HEK293 (cell line): ENCODE measurements around the gene DSP.

Experiments used
- CTCF ChIA-PET: fragments of 350-600 bp; formaldehyde crosslinking; extraction: SDS; loops from one replicate; lab custom pipeline; 2021; ENCODE audit warnings: antibody characterized with exemption; lab: Yijun Ruan, JAX
- POLR2A ChIA-PET: fragments of 300-600 bp; formaldehyde crosslinking; extraction: SDS; loops from one replicate; lab custom pipeline; 2020; ENCODE audit warnings: antibody characterized with exemption, inconsistent platforms; lab: Yijun Ruan, JAX
- H3K27ac ChIP-seq: fragments of 200-500 bp; sonication (Bioruptor generic); 2 replicates; pipeline ENCODE4 v1.5.1; 2014; ENCODE audit warnings: low read depth, low read length, control low read depth, inconsistent platforms; ENCODE audit errors: extremely low read depth
- H3K36me3 ChIP-seq, 2 experiments: fragments of 200-500 bp in 1 of 2; sonication (Bioruptor generic) in 1 of 2; 1 replicate in 1 of 2; 2 replicates in 1 of 2; pipeline ENCODE4 v1.5.1; 2014 to 2017; ENCODE audit warnings: inconsistent platforms in 2 of 2, low read length in 2 of 2; ENCODE audit not compliant: control insufficient read depth in 2 of 2, insufficient read depth in 1 of 2
- H3K4me1 ChIP-seq: fragments of 200-500 bp; sonication (Bioruptor generic); 2 replicates; pipeline ENCODE4 v1.5.1; 2014; ENCODE audit warnings: mild to moderate bottlenecking, low read length, inconsistent platforms; ENCODE audit not compliant: control insufficient read depth, insufficient read depth
- H3K4me3 ChIP-seq: 2 replicates; pipeline ENCODE4 v1.5.1; 2011; ENCODE audit warnings: low read depth, mild to moderate bottlenecking, control low read depth, low read length, moderate library complexity
- H3K9me3 ChIP-seq: fragments of 200-500 bp; sonication (Bioruptor generic); 2 replicates; pipeline ENCODE4 v1.5.1; 2014; ENCODE audit warnings: low read depth, low read length, inconsistent platforms; ENCODE audit not compliant: control insufficient read depth, insufficient read depth
- GLIS1 ChIP-seq: fragments of 450-650 bp; formaldehyde crosslinking; IDR thresholded peaks from 2 replicates; pipeline ENCODE4 v1.5.1; 2016; ENCODE audit warnings: missing biosample characterization, missing genetic modification characterization
- REPIN1 ChIP-seq: fragments of 450-650 bp; formaldehyde crosslinking; IDR thresholded peaks from 2 replicates; pipeline ENCODE4 v1.5.1; 2017; ENCODE audit warnings: missing biosample characterization, missing genetic modification characterization, low read depth
- TCF7L2 ChIP-seq: IDR thresholded peaks from 2 replicates; pipeline ENCODE4 v1.6.1; 2011; ENCODE audit warnings: low read depth, mild to moderate bottlenecking, inconsistent platforms, low read length, moderate library complexity, borderline replicate concordance
- TRIM28 ChIP-seq: IDR thresholded peaks from 2 replicates; pipeline ENCODE4 v1.6.1; 2011; ENCODE audit warnings: low read length, control low read depth, borderline replicate concordance
- ZBTB48 ChIP-seq: fragments of 450-650 bp; formaldehyde crosslinking; IDR thresholded peaks from 2 replicates; pipeline ENCODE4 v1.5.1; 2016; ENCODE audit warnings: missing biosample characterization, missing genetic modification characterization
- ZIC2 ChIP-seq: fragments of 450-650 bp; formaldehyde crosslinking; IDR thresholded peaks from 2 replicates; pipeline ENCODE4 v1.5.1; 2016; ENCODE audit warnings: missing biosample characterization, missing genetic modification characterization
- ZNF121 ChIP-seq: fragments of 450-650 bp; formaldehyde crosslinking; IDR thresholded peaks from 2 replicates; pipeline ENCODE4 v1.5.1; 2016; ENCODE audit warnings: missing biosample characterization, missing genetic modification characterization
- ZNF133 ChIP-seq: fragments of 450-650 bp; formaldehyde crosslinking; IDR thresholded peaks from 2 replicates; pipeline ENCODE4 v1.5.1; 2016; ENCODE audit warnings: missing biosample characterization, missing genetic modification characterization
- ZNF146 ChIP-seq: fragments of 450-650 bp; formaldehyde crosslinking; IDR thresholded peaks from 2 replicates; pipeline ENCODE4 v1.5.1; 2016; ENCODE audit warnings: missing biosample characterization, missing genetic modification characterization
- ZNF221 ChIP-seq: fragments of 450-650 bp; formaldehyde crosslinking; IDR thresholded peaks from 2 replicates; pipeline ENCODE4 v1.5.1; 2017; ENCODE audit warnings: missing biosample characterization, missing genetic modification characterization, borderline replicate concordance
- ZNF223 ChIP-seq: fragments of 450-650 bp; formaldehyde crosslinking; IDR thresholded peaks from 2 replicates; pipeline ENCODE4 v1.5.1; 2016; ENCODE audit warnings: missing biosample characterization, missing genetic modification characterization
- ZNF366 ChIP-seq: fragments of 450-650 bp; formaldehyde crosslinking; conservative IDR thresholded peaks from 2 replicates; pipeline ENCODE4 v1.5.1; 2016; ENCODE audit warnings: missing biosample characterization, missing genetic modification characterization
- ZNF530 ChIP-seq: fragments of 450-650 bp; formaldehyde crosslinking; IDR thresholded peaks from 2 replicates; pipeline ENCODE4 v1.5.1; 2016; ENCODE audit warnings: low read depth, missing biosample characterization, missing genetic modification characterization
- ZNF560 ChIP-seq: fragments of 450-650 bp; formaldehyde crosslinking; IDR thresholded peaks from 2 replicates; pipeline ENCODE4 v1.5.1; 2017; ENCODE audit warnings: missing biosample characterization, missing genetic modification characterization, borderline replicate concordance
- ZNF600 ChIP-seq: fragments of 450-650 bp; formaldehyde crosslinking; IDR thresholded peaks from 2 replicates; pipeline ENCODE4 v1.5.1; 2016; ENCODE audit warnings: missing biosample characterization, missing genetic modification characterization
- ZNF768 ChIP-seq: fragments of 450-650 bp; formaldehyde crosslinking; IDR thresholded peaks from 2 replicates; pipeline ENCODE4 v1.5.1; 2018; ENCODE audit warnings: missing biosample characterization, mild to moderate bottlenecking, missing genetic modification characterization
- ZNF776 ChIP-seq: fragments of 450-650 bp; formaldehyde crosslinking; IDR thresholded peaks from 2 replicates; pipeline ENCODE4 v1.5.0; 2017; ENCODE audit warnings: missing biosample characterization, missing genetic modification characterization, borderline replicate concordance
- ZNF777 ChIP-seq: fragments of 450-650 bp; formaldehyde crosslinking; IDR thresholded peaks from 2 replicates; pipeline ENCODE4 v1.5.1; 2017; ENCODE audit warnings: missing biosample characterization, missing genetic modification characterization, borderline replicate concordance
- ZNF791 ChIP-seq: fragments of 450-650 bp; formaldehyde crosslinking; IDR thresholded peaks from 2 replicates; pipeline ENCODE4 v1.5.1; 2016; ENCODE audit warnings: missing biosample characterization, missing genetic modification characterization
- TF ChIP-seq, protein P1 (sequence below): fragments of 450-650 bp; formaldehyde crosslinking; IDR thresholded peaks from 2 replicates; pipeline ENCODE4 v1.5.1; 2016; ENCODE audit warnings: missing biosample characterization, missing genetic modification characterization, borderline replicate concordance
- TF ChIP-seq, protein P2 (sequence below): fragments of 450-650 bp; formaldehyde crosslinking; IDR thresholded peaks from 2 replicates; pipeline ENCODE4 v1.5.1; 2016; ENCODE audit warnings: missing biosample characterization, missing genetic modification characterization
- TF ChIP-seq, protein P3 (sequence below): fragments of 450-650 bp; formaldehyde crosslinking; IDR thresholded peaks from 2 replicates; pipeline ENCODE4 v1.5.1; 2016; ENCODE audit warnings: missing biosample characterization, missing genetic modification characterization
- TF ChIP-seq, protein P4 (sequence below): fragments of 450-650 bp; formaldehyde crosslinking; IDR thresholded peaks from 2 replicates; pipeline ENCODE4 v1.5.1; 2016; ENCODE audit warnings: missing biosample characterization, missing genetic modification characterization

The DSP gene

DNA sequence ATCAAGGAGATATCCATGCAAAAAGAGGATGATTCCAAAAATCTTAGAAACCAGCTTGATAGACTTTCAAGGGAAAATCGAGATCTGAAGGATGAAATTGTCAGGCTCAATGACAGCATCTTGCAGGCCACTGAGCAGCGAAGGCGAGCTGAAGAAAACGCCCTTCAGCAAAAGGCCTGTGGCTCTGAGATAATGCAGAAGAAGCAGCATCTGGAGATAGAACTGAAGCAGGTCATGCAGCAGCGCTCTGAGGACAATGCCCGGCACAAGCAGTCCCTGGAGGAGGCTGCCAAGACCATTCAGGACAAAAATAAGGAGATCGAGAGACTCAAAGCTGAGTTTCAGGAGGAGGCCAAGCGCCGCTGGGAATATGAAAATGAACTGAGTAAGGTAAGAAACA is 38.4 kb downstream of the DSP start:
- Histone ChIP-seq H3K9me3 (no peaks in the 10 kb centered on the region; the same call in 1 of the 2 replicates), H3K4me3 (no peak overlapping the region), H3K36me3 (peaks cover 76 to 97% of the 10 kb centered on the region in 2 experiments), H3K27ac (no peak overlapping the region), H3K4me1 (no peaks in the 10 kb centered on the region)
- CTCF ChIA-PET: interaction anchor here (0.5 to 1.8 kb wide), 3 partner anchors 8 to 305 kb away, joined by 3 to 5 read pairs (median 4); partner anchors contain the start of gene SNRNP48
- TF ChIP-seq ZNF600 (no peak), ZNF768 (no peak), ZNF776 (tag by site-specific recombination) (no peak), ZNF223 (tag by site-specific recombination) (no peak), ZNF146 (no peak), ZNF777 (tag by site-specific recombination) (no peak), ZBTB48 (no peak), GLIS1 (no peak), ZNF560 (no peak), ZNF530 (tag by site-specific recombination) (no peak), ZNF366 (tag by site-specific recombination) (no peak)
- POLR2A ChIA-PET: interaction anchor here (1.0 to 3.2 kb wide), 3 partner anchors 9 to 190 kb away, joined by 4 to 11 read pairs (median 5); partner anchors contain the start of genes CAGE1, RIOK1 and SNRNP48

DNA sequence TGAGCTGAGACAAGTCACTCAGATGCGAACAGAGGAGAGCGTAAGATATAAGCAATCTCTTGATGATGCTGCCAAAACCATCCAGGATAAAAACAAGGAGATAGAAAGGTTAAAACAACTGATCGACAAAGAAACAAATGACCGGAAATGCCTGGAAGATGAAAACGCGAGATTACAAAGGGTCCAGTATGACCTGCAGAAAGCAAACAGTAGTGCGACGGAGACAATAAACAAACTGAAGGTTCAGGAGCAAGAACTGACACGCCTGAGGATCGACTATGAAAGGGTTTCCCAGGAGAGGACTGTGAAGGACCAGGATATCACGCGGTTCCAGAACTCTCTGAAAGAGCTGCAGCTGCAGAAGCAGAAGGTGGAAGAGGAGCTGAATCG is 39.1 kb downstream of the DSP start:
- peaks cover 69 to 97% of the 10 kb centered on the region in 2 experiments for H3K36me3 ChIP-seq
- H3K27ac ChIP-seq: no peak overlapping the region
- no peak overlapping the region for H3K4me3 ChIP-seq
- POLR2A ChIA-PET: interaction anchor here (1.0 to 3.2 kb wide), 3 partner anchors 8 to 191 kb away, joined by 4 to 11 read pairs (median 5); partner anchors contain the start of genes CAGE1, RIOK1 and SNRNP48
- no peaks in the 10 kb centered on the region; the same call in 1 of the 2 replicates for H3K9me3 ChIP-seq
- CTCF ChIA-PET: interaction anchor here (1.8 kb wide), 1 partner anchor 305 kb away, joined by 4 read pairs; no protein-coding TSS in a partner anchor
- no peaks in the 10 kb centered on the region for H3K4me1 ChIP-seq
- TF ChIP-seq REPIN1 (tag by site-specific recombination): no peak
- no peak for TF ChIP-seq TCF7L2
- TF ChIP-seq, protein P1, sequence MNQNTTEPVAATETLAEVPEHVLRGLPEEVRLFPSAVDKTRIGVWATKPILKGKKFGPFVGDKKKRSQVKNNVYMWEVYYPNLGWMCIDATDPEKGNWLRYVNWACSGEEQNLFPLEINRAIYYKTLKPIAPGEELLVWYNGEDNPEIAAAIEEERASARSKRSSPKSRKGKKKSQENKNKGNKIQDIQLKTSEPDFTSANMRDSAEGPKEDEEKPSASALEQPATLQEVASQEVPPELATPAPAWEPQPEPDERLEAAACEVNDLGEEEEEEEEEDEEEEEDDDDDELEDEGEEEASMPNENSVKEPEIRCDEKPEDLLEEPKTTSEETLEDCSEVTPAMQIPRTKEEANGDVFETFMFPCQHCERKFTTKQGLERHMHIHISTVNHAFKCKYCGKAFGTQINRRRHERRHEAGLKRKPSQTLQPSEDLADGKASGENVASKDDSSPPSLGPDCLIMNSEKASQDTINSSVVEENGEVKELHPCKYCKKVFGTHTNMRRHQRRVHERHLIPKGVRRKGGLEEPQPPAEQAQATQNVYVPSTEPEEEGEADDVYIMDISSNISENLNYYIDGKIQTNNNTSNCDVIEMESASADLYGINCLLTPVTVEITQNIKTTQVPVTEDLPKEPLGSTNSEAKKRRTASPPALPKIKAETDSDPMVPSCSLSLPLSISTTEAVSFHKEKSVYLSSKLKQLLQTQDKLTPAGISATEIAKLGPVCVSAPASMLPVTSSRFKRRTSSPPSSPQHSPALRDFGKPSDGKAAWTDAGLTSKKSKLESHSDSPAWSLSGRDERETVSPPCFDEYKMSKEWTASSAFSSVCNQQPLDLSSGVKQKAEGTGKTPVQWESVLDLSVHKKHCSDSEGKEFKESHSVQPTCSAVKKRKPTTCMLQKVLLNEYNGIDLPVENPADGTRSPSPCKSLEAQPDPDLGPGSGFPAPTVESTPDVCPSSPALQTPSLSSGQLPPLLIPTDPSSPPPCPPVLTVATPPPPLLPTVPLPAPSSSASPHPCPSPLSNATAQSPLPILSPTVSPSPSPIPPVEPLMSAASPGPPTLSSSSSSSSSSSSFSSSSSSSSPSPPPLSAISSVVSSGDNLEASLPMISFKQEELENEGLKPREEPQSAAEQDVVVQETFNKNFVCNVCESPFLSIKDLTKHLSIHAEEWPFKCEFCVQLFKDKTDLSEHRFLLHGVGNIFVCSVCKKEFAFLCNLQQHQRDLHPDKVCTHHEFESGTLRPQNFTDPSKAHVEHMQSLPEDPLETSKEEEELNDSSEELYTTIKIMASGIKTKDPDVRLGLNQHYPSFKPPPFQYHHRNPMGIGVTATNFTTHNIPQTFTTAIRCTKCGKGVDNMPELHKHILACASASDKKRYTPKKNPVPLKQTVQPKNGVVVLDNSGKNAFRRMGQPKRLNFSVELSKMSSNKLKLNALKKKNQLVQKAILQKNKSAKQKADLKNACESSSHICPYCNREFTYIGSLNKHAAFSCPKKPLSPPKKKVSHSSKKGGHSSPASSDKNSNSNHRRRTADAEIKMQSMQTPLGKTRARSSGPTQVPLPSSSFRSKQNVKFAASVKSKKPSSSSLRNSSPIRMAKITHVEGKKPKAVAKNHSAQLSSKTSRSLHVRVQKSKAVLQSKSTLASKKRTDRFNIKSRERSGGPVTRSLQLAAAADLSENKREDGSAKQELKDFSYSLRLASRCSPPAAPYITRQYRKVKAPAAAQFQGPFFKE (tag by site-specific recombination): no peak
- no peak for TF ChIP-seq ZNF121 (tag by site-specific recombination)
- TF ChIP-seq, protein P2, sequence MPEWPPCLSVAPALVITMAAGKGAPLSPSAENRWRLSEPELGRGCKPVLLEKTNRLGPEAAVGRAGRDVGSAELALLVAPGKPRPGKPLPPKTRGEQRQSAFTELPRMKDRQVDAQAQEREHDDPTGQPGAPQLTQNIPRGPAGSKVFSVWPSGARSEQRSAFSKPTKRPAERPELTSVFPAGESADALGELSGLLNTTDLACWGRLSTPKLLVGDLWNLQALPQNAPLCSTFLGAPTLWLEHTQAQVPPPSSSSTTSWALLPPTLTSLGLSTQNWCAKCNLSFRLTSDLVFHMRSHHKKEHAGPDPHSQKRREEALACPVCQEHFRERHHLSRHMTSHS (tag by site-specific recombination): no peak
- no peak for TF ChIP-seq ZNF133 (tag by site-specific recombination)
- no peak for TF ChIP-seq ZNF530 (tag by site-specific recombination)
- no peak for TF ChIP-seq ZIC2 (tag by site-specific recombination)
- TF ChIP-seq ZNF221 (tag by site-specific recombination): no peak
- TF ChIP-seq, protein P3, sequence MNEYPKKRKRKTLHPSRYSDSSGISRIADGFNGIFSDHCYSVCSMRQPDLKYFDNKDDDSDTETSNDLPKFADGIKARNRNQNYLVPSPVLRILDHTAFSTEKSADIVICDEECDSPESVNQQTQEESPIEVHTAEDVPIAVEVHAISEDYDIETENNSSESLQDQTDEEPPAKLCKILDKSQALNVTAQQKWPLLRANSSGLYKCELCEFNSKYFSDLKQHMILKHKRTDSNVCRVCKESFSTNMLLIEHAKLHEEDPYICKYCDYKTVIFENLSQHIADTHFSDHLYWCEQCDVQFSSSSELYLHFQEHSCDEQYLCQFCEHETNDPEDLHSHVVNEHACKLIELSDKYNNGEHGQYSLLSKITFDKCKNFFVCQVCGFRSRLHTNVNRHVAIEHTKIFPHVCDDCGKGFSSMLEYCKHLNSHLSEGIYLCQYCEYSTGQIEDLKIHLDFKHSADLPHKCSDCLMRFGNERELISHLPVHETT: no peak
- TF ChIP-seq, protein P4, sequence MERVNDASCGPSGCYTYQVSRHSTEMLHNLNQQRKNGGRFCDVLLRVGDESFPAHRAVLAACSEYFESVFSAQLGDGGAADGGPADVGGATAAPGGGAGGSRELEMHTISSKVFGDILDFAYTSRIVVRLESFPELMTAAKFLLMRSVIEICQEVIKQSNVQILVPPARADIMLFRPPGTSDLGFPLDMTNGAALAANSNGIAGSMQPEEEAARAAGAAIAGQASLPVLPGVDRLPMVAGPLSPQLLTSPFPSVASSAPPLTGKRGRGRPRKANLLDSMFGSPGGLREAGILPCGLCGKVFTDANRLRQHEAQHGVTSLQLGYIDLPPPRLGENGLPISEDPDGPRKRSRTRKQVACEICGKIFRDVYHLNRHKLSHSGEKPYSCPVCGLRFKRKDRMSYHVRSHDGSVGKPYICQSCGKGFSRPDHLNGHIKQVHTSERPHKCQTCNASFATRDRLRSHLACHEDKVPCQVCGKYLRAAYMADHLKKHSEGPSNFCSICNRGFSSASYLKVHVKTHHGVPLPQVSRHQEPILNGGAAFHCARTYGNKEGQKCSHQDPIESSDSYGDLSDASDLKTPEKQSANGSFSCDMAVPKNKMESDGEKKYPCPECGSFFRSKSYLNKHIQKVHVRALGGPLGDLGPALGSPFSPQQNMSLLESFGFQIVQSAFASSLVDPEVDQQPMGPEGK (tag by site-specific recombination): no peak
- TF ChIP-seq TRIM28: no peak
- no peak for TF ChIP-seq ZNF791
